SK-N-SH (cell line): ENCODE measurements around the gene ANGPTL7. TPM values are rescaled to one million over a fixed set of nuclear protein-coding genes. Genes with fewer than 3 reads are reported as not detected.

Source experiments
- CTCF ChIA-PET: fragments of 300-600, 350-600 bp; formaldehyde crosslinking; extraction: SDS; loops from one replicate; lab custom pipeline; 2021; lab: Yijun Ruan, JAX
- POLR2A ChIA-PET: fragments of 350-600 bp; sonication (Branson Sonifier 250); formaldehyde crosslinking; extraction: SDS; loops from one replicate; lab custom pipeline; 2020; ENCODE audit warnings: antibody characterized with exemption, inconsistent platforms; lab: Yijun Ruan, JAX
- DNase-seq: peaks from one replicate; pipeline ENCODE4 v3.0.0; 2012
- H2AFZ ChIP-seq: fragments of 200-600 bp; sonication (generic); 2 replicates; pipeline ENCODE4 v1.8.1; 2016; ENCODE audit warnings: antibody characterized with exemption, mild to moderate bottlenecking, low read depth
- H3F3A ChIP-seq: fragments of 200-600 bp; sonication (generic); replicated peaks from 2 replicates; pipeline ENCODE3; 2016; ENCODE audit warnings: antibody characterized with exemption, mild to moderate bottlenecking; ENCODE audit not compliant: insufficient read depth
- H3K27ac ChIP-seq, 2 experiments: fragments of 200-500 bp in 1 of 2; fragments of 200-600 bp in 1 of 2; sonication (Bioruptor generic) in 1 of 2; sonication (generic), shearing (Covaris generic) in 1 of 2; 2 replicates each; pipeline versions ENCODE4 v1.5.1 to v1.6.1; 2014 to 2016; ENCODE audit warnings: low read depth in 2 of 2, inconsistent platforms in 1 of 2, low read length in 1 of 2, mild to moderate bottlenecking in 1 of 2, mixed read lengths in 1 of 2
- H3K27me3 ChIP-seq: fragments of 200-600 bp; sonication (generic), shearing (Covaris generic); 2 replicates; pipeline ENCODE4 v1.6.1; 2016; ENCODE audit warnings: mixed run types; ENCODE audit not compliant: insufficient read depth
- H3K36me3 ChIP-seq, 2 experiments: fragments of 200-500 bp in 1 of 2; fragments of 200-600 bp in 1 of 2; sonication (Bioruptor generic) in 1 of 2; sonication (generic) in 1 of 2; replicated peaks in 1 of 2; 2 replicates each; pipeline versions ENCODE3 to v1.5.1; 2014 to 2016; ENCODE audit warnings: low read length in 1 of 2, mild to moderate bottlenecking in 1 of 2; ENCODE audit not compliant: insufficient read depth in 2 of 2, control insufficient read depth in 1 of 2
- H3K4me1 ChIP-seq, 2 experiments: fragments of 200-500 bp in 1 of 2; fragments of 200-600 bp in 1 of 2; sonication (Bioruptor generic) in 1 of 2; sonication (generic), shearing (Covaris generic) in 1 of 2; 2 replicates each; pipeline versions ENCODE4 v1.5.1 to v1.6.1; 2014 to 2016; ENCODE audit warnings: low read depth in 1 of 2, low read length in 1 of 2, mixed run types in 1 of 2; ENCODE audit not compliant: insufficient read depth in 2 of 2, control insufficient read depth in 1 of 2
- H3K4me2 ChIP-seq: fragments of 200-600 bp; sonication (generic), shearing (Covaris generic); 2 replicates; pipeline ENCODE4 v1.6.1; 2017; ENCODE audit warnings: mixed run types
- H3K4me3 ChIP-seq, 2 experiments: fragments of 200-500 bp in 1 of 2; fragments of 200-600 bp in 1 of 2; sonication (Bioruptor generic) in 1 of 2; sonication (generic), shearing (Covaris generic) in 1 of 2; 2 replicates each; pipeline versions ENCODE4 v1.5.1 to v1.8.1; 2014 to 2016; ENCODE audit warnings: low read depth in 2 of 2, inconsistent platforms in 1 of 2, low read length in 1 of 2, mild to moderate bottlenecking in 1 of 2, mixed read lengths in 1 of 2, moderate library complexity in 1 of 2
- H3K79me2 ChIP-seq: fragments of 200-600 bp; sonication (generic); 2 replicates; pipeline ENCODE4 v1.8.1; 2017; ENCODE audit warnings: mild to moderate bottlenecking; ENCODE audit not compliant: insufficient read depth
- H3K9ac ChIP-seq: fragments of 200-600 bp; sonication (generic); 2 replicates; pipeline ENCODE4 v1.6.1; 2017; ENCODE audit warnings: mixed run types
- H3K9me2 ChIP-seq: fragments of 200-600 bp; sonication (generic); 2 replicates; pipeline ENCODE4 v1.6.1; 2017; ENCODE audit warnings: mixed run types
- H3K9me3 ChIP-seq: fragments of 200-600 bp; sonication (generic); 2 replicates; pipeline ENCODE4 v1.6.1; 2017; ENCODE audit warnings: mixed run types, mild to moderate bottlenecking, moderate library complexity
- H4K20me1 ChIP-seq: fragments of 200-600 bp; sonication (generic); 2 replicates; pipeline ENCODE4 v1.6.1; 2017; ENCODE audit warnings: mild to moderate bottlenecking, mixed run types; ENCODE audit not compliant: insufficient read depth
- CTCF ChIP-seq: fragments of 200-600 bp; sonication (generic); IDR thresholded peaks from 2 replicates; pipeline ENCODE4 v1.6.1; 2017; ENCODE audit warnings: antibody characterized with exemption, mild to moderate bottlenecking, moderate library complexity
- ELF1 ChIP-seq: IDR thresholded peaks from 2 replicates; pipeline ENCODE4 v1.4.0; 2012
- EP300 ChIP-seq, 2 experiments: IDR thresholded peaks; 2 replicates each; pipeline versions ENCODE4 v1.4.0 to v1.6.1; 2012; ENCODE audit warnings: borderline replicate concordance in 1 of 2, low read depth in 1 of 2, low read length in 1 of 2
- EZH2phosphoT487 ChIP-seq: fragments of 200-600 bp; sonication (generic); IDR thresholded peaks from 2 replicates; pipeline ENCODE4 v1.6.1; 2017; ENCODE audit warnings: low read depth, mixed run types, mild to moderate bottlenecking, antibody characterized with exemption, moderate library complexity, borderline replicate concordance
- FOXJ3 ChIP-seq: sonication (generic); formaldehyde crosslinking; IDR thresholded peaks from 2 replicates; pipeline ENCODE4 v1.5.1; 2020; ENCODE audit warnings: mild to moderate bottlenecking, missing genetic modification reagents
- GABPA ChIP-seq: IDR thresholded peaks from 2 replicates; pipeline ENCODE4 v1.4.0; 2012; ENCODE audit warnings: low read depth, mild to moderate bottlenecking
- GATA2 ChIP-seq: sonication (generic); formaldehyde crosslinking; IDR thresholded peaks from 2 replicates; pipeline ENCODE4 v1.5.0; 2020; ENCODE audit warnings: mild to moderate bottlenecking, missing genetic modification reagents
- IRF3 ChIP-seq: fragments of 150-350 bp; IDR thresholded peaks from 2 replicates; pipeline ENCODE4 v1.6.1; 2016; ENCODE audit warnings: mild to moderate bottlenecking, low read depth, low read length
- MAX ChIP-seq: IDR thresholded peaks from 2 replicates; pipeline ENCODE4 v1.4.0; 2012; ENCODE audit warnings: low read depth
- MXI1 ChIP-seq: IDR thresholded peaks from 2 replicates; pipeline ENCODE4 v1.6.1; 2012; ENCODE audit warnings: mild to moderate bottlenecking, low read depth, low read length, improper control_type of control experiment
- PBX3 ChIP-seq: IDR thresholded peaks from 2 replicates; pipeline ENCODE4; 2012
- POLR2AphosphoS5 ChIP-seq: IDR thresholded peaks from 2 replicates; pipeline ENCODE4 v1.6.1; 2012; ENCODE audit warnings: low read depth, low read length
- RAD21 ChIP-seq: IDR thresholded peaks from 2 replicates; pipeline ENCODE4 v1.6.1; 2012; ENCODE audit warnings: mild to moderate bottlenecking, low read length
- RXRA ChIP-seq: IDR thresholded peaks from 2 replicates; pipeline ENCODE4 v1.4.0; 2012; ENCODE audit warnings: low read depth, mild to moderate bottlenecking, borderline replicate concordance
- SIN3A ChIP-seq: IDR thresholded peaks from 2 replicates; pipeline ENCODE4 v1.6.1; 2012; ENCODE audit warnings: low read depth, mild to moderate bottlenecking, low read length, moderate library complexity, borderline replicate concordance
- SMC3 ChIP-seq: IDR thresholded peaks from 2 replicates; pipeline ENCODE4 v1.6.1; 2012; ENCODE audit warnings: low read depth, low read length, improper control_type of control experiment
- TAF1 ChIP-seq: IDR thresholded peaks from 2 replicates; pipeline ENCODE4 v1.6.1; 2012; ENCODE audit warnings: low read depth, mild to moderate bottlenecking, low read length, moderate library complexity, borderline replicate concordance
- TCF12 ChIP-seq: IDR thresholded peaks from 2 replicates; pipeline ENCODE4 v1.4.0; 2012
- TEAD4 ChIP-seq: IDR thresholded peaks from 2 replicates; pipeline ENCODE4 v1.4.0; 2012; ENCODE audit warnings: mild to moderate bottlenecking, borderline replicate concordance; ENCODE audit not compliant: insufficient read depth
- USF1 ChIP-seq: IDR thresholded peaks from 2 replicates; pipeline ENCODE4 v1.4.0; 2012; ENCODE audit warnings: low read depth, borderline replicate concordance
- WGBS: methylation state at CpG from one replicate; pipeline ENCODE4 v1.1.6; 2017; ENCODE audit warnings: low lambda C conversion rate; 5-methylcytosine and 5-hydroxymethylcytosine counted together
- polyA plus RNA-seq, 3 experiments: library from polyadenylated mRNA; depleted of rRNA; stranded (reverse); fragments of >200 nt; gene quantifications; 2 replicates each; pipeline ENCODE4 v1.2.3, GENCODE V29; 2012

The ANGPTL7 gene
- polyA plus RNA-seq, 1 of the 3 experiments (the other 2 are of a cell fraction): 0.08 TPM

- Histone ChIP-seq H2AFZ (no peak overlapping the region), H3K9me2 (no peaks in the 10 kb centered on the region), H3K4me1 (no peaks in the 10 kb centered on the region), H3F3A (no peaks in the 10 kb centered on the region), H3K27ac (no peak overlapping the region), H3K36me3 (peaks cover 2 to 5% of the 10 kb centered on the region in 2 experiments), H3K4me2 (no peak overlapping the region), H3K27me3 (no peaks in the 10 kb centered on the region), H4K20me1 (no peaks in the 10 kb centered on the region), H3K9ac (no peak overlapping the region), H3K9me3 (no peaks in the 10 kb centered on the region), H3K79me2 (no peaks in the 10 kb centered on the region), H3K4me3 (no peak overlapping the region)
- CTCF ChIA-PET: interaction anchor here (1.1 to 1.5 kb wide), 2 partner anchors 10 to 11 kb away, joined by 3 to 4 read pairs; no protein-coding TSS in a partner anchor
- POLR2A ChIA-PET: no interaction called here
- no peak for DNase-seq
- no peak for TF ChIP-seq SIN3A
- no peak for TF ChIP-seq PBX3
- TF ChIP-seq GATA2 (CRISPR knock-in tag): no peak
- no peak for TF ChIP-seq EP300 (IDR thresholded peaks at IDR 0.05; ENCODE audit: borderline replicate concordance in 1 of 2, low read depth in 1 of 2, low read length in 1 of 2)
- TF ChIP-seq CTCF: no peak
- TF ChIP-seq POLR2AphosphoS5: no peak
- TF ChIP-seq SMC3: no peak
- TF ChIP-seq IRF3: no peak
- no peak for TF ChIP-seq TCF12
- 94% methylated on average over 2 of the region's 2 CpGs for WGBS
These were observed 19.1 kb upstream of the ANGPTL7 start for GRCh38 chr1:11170102-11170501.

GRCh38 chr1:11174261-11174942 lies 14.8 kb upstream of the ANGPTL7 start:
- H4K20me1 ChIP-seq: no peaks in the 10 kb centered on the region
- no peaks in the 10 kb centered on the region for H3K79me2 ChIP-seq
- WGBS: 90% methylated on average over 7 of the region's 7 CpGs
- H3K9me3 ChIP-seq: no peaks in the 10 kb centered on the region
- H3K9ac ChIP-seq: no peak overlapping the region
- no peak overlapping the region for H3K4me3 ChIP-seq
- H2AFZ ChIP-seq: no peak overlapping the region
- H3F3A ChIP-seq: peaks cover 5% of the 10 kb centered on the region
- no peaks in the 10 kb centered on the region for H3K36me3 ChIP-seq
- no peaks in the 10 kb centered on the region for H3K27me3 ChIP-seq
- ChIA-PET POLR2A (no interaction called here), CTCF (interaction anchor here (1.0 to 1.8 kb wide), 4 partner anchors 27 to 137 kb away, joined by 3 to 7 read pairs (median 4); no protein-coding TSS in a partner anchor)
- H3K27ac ChIP-seq: no peak overlapping the region
- no peak for TF ChIP-seq TEAD4
- TF ChIP-seq TAF1: no peak
- no peak for TF ChIP-seq EZH2phosphoT487
- no peak for TF ChIP-seq RXRA
- no peak for TF ChIP-seq CTCF
- no peak for TF ChIP-seq SMC3
- TF ChIP-seq MXI1: no peak
- TF ChIP-seq GABPA: no peak
- TF ChIP-seq FOXJ3 (CRISPR knock-in tag): no peak
- no peak for TF ChIP-seq ELF1
- no peak for TF ChIP-seq MAX
- TF ChIP-seq USF1: no peak
- no peak for TF ChIP-seq RAD21
- H3K9me2 ChIP-seq: no peaks in the 10 kb centered on the region
- H3K4me2 ChIP-seq: no peak overlapping the region
- DNase-seq: no peak
- H3K4me1 ChIP-seq: peaks cover 17% of the 10 kb centered on the region in 2 experiments
